ENCODE results near the gene ADAM8.
"Not testable (repeated sequence)": the region's sequence is repeated elsewhere in the genome, so short reads cannot be mapped to it uniquely, and the experiment has no call there.

Gene ADAM8

DNA sequence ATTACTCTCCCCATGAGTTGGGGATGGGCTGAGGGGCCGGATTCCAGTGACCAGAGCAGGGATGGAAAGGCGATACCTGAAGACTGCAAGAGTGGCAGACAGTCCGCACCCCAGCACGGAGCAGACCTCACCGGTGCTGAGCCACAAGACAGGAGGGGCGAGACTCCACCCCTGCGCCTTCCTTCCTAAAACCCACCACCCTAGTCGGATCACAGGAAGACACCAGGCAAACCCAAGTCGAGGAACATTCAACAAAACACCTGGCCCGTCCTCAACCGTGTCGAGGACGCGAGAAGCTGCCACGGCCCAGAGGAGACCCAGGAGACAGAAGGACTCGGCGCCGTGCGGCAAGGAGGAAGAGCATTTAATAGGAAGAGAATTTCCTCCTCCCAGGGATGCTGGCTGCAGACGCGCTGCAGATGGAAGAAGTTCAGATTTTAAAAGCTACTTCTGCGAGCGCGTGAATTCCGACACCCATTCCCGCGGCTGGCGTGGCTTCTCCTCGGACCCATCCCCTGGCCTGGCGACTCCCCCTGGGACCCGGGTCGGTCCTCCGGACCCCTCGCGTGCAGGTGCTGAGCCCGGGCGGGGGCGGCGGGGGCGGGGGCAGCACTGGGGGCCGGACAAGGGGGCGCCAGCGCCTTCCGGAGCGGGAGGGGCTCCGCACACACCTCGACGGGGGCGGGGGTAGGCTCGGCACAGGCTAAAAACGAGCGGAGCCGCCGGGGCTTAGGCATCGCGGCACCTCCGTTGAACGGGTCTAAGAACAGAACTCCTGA is 47.2 kb downstream of the ADAM8 start:
- no peak for DNase-seq

- no peak for DNase-seq
Measured at GRCh38 chr10:133227256-133227655, 49.4 kb downstream of the ADAM8 start.

- DNase-seq = no peak
Measured at GRCh38 chr10:133226251-133226808, 50.3 kb downstream of the ADAM8 start.

DNA sequence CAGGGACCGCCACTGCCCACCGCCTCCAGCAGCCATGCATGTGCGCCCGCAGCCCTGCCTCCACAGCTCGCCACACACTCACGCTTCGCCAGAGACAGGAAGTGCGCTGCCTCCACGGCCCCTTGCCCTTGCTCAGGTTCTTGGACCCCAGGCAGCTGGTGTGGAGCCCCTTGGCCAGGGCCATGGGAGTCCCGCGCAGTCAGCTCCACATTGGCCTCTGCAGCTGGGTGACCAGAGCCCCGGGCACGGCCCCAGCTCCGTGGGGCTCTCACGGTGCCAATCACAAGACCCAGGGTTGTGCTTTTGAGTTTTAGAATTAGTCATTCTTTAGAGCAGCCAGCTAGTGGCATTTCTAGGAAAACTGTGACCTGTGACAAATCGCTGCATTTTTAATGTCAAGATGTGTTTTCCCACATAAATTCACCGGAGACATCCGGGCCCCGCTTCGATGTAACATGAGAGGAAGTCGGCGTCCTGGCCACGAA is 50.9 kb downstream of the ADAM8 start:
- no peak for DNase-seq

GRCh38 chr10:133224756-133225372 is 51.8 kb downstream of the ADAM8 start:
- no peak for DNase-seq

DNA sequence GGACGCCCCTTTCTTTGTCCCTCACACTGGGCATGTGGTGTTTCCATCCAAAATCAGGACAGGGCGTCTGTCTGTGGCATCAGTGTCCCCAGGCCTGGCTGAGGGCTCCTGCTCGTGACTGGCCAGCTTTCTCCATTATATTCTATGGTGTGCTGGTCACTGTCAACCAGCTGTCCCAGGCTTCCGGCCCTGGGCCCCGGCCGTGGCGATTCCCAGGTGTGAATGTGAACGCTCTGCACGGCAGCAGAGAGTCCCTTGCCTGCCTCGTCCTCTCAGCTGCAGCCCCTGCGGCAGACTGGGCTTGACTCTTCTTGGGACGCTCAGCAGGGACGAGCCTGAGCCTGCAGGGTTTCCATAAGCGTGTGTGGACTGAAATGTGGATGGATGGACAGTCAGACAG is 52.6 kb downstream of the ADAM8 start:
- DNase-seq = no peak

DNA sequence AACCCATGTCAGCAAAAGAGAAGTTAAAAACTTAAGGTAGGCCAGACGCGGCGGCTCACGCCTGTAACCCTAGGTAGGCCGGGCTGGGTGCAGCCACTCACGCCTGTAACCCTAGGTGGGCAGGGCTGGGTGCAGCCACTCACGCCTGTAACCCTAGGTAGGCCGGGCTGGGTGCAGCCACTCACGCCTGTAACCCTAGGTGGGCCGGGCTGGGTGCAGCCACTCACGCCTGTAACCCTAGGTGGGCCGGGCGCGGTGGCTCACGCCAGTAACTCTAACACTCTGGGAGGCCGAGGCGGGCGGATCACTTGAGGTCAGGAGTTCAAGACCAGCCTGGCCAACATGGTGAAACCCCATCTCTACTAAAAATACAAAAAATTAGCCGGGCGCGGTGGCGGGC is 54.9 kb downstream of the ADAM8 start:
- DNase-seq = not testable (repeated sequence)

DNA sequence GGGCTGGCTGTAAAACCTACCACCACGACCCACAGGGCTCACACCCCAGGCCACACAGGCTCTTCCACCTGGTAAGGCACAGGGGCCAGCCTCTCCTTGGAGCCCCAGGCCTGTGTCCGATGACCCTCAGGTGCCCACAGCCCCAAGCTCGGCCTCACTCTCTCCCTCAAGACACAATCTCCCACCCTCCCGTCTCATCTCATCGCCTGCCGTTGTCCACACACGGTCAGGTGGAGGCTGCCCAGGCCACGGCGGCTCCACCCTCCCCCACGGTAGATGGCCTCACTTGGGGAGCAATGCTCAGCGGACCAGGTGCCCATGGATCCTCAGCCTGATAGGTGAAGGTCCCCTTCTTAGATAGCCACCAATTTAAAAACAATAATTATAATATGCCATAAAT is 55.3 kb downstream of the ADAM8 start:
- no peak for DNase-seq

DNA sequence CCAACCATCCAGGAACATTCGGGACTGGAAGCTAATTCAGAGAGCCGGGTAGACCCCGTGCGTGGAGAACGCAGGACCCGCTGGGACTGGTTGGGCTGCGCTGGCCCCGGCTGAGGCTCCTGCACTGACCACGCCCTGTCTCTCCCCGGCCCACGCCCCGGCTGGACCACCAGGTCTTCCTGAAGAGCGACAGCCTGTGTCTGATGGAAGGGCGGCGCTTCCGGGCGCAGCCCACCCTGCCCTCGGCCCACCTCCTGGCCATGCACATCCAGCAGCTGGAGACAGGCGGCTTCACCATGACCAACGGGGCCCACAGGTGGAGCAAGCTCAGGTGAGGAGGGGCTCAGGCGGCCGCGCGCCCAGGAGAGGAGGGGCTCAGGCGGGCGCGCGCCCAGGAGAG is 56.9 kb downstream of the ADAM8 start:
- no peak for DNase-seq

DNA sequence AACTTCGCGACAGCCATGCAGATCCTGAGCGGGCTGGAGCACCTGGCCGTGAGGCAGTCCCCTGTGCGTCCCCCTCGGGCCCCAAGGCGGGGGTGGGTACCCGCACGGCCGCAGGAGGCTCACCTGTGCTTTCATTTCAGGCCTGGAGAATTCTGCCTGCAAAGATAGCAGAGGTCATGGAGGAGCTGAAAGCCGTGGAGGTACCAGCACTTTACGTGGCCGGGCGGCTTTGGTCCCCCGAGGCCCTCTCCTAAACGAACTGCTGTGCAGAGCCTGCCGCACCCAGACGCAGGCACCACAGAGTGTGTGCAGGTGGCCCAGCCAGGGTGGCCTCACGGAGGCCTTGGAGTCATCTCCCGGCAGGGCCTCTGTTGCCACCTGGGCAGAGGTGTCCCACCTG is 57.8 kb downstream of the ADAM8 start:
- DNase-seq = no peak

- DNase-seq = no peak
Measured at GRCh38 chr10:133217800-133218589, 58.7 kb downstream of the ADAM8 start.

DNA sequence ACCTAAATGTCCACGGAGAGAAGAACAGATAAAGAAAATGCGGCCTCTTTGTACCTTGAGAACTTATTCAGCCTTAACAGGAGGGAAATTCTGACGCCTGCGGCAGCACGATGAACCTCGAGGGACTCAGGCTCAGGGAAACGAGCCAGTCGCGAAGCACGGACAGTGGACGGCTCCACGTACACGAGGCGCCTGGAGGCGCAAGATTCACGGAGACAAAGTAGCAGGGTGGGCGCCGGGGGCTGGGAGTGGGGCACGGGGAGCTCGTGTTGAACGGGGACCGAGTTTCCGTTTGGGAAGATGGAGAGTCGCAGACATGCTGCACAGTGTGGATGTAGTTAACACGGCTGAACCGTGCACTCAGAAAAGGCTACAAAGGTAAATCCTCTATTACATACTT is 59.9 kb downstream of the ADAM8 start:
- DNase-seq = no peak

GRCh38 chr10:133215586-133215985 is 61.1 kb downstream of the ADAM8 start:
- DNase-seq = no peak

- no peak for DNase-seq
Measured at GRCh38 chr10:133214468-133215410, 61.9 kb downstream of the ADAM8 start.

GRCh38 chr10:133213641-133214467 is 62.8 kb downstream of the ADAM8 start:
- no peak for DNase-seq

- no peak for DNase-seq
Measured at GRCh38 chr10:133212853-133213494, 63.7 kb downstream of the ADAM8 start.

Measured in bone marrow (tissue), 2 donors.